H1 (cell line): ENCODE data around the gene SMG5.

Source experiments
- MAFK ChIP-seq: IDR thresholded peaks from 2 replicates; pipeline ENCODE4 v1.6.1; 2012; ENCODE audit warnings: low read depth, mild to moderate bottlenecking, improper control_type of control experiment, low read length
- USF2 ChIP-seq: IDR thresholded peaks from 2 replicates; pipeline ENCODE4 v1.6.1; 2011; ENCODE audit warnings: low read length, improper control_type of control experiment

GRCh38 chr1:156257711-156258110, 24.9 kb downstream of the SMG5 start:
- TF ChIP-seq MAFK (no peak), USF2 (no peak)
